KBM-7 (cell line): ENCODE measurements around the gene ZCCHC2.

ENCODE experiments used
- DNase-seq: peaks from one replicate; pipeline ENCODE4 v3.0.0-alpha.2; 2015
- in situ Hi-C: fragments of 300-500 bp; cut with MboI; formaldehyde crosslinking; loops from 2 replicates; pipeline ENCODE4 v1.14.3; 2020; ENCODE audit warnings: low sequenced_read_pairs, low pct_unique_long_range_greater_than_20kb, mixed read lengths

ZCCHC2 gene

DNA sequence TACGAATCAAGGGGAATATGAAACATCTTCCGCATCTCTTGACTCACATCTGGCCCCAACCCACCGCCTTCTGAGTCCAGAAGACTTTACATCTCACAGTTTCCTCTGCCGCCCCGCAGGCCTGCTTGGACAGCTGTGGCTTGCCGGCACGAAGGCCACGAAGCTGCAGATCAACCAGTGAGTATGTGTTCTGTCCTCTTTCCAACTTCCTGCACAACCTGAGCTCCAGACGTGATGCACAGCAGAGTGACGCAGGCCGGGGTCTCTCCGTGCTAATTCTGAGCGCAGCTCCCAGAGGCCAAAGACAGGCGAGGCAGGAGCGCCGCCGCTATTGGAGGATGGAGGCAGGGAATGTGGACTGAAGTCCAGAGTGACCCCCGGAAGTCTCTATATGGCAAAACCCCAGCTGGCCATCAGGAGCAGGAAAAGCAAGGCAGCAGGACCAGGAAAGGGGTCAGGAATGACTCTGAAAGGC is 93.5 kb downstream of the ZCCHC2 start:
- in situ Hi-C loops = loop anchor here (25.0 kb wide), 1 partner anchor 371 kb away; no protein-coding TSS in a partner anchor
- no peak for DNase-seq

- in situ Hi-C loops = loop anchor here (25.0 kb wide), 1 partner anchor 369 kb away; no protein-coding TSS in a partner anchor
- no peak for DNase-seq
Measured at GRCh38 chr18:62617793-62618591, 95.2 kb downstream of the ZCCHC2 start.

GRCh38 chr18:62618735-62619134 is 95.9 kb downstream of the ZCCHC2 start:
- in situ Hi-C loops = loop anchor here (25.0 kb wide), 1 partner anchor 369 kb away; no protein-coding TSS in a partner anchor
- DNase-seq = no peak

- DNase-seq = no peak
- in situ Hi-C loops = loop anchor here (25.0 kb wide), 1 partner anchor 366 kb away; no protein-coding TSS in a partner anchor
Measured at GRCh38 chr18:62621546-62621945, 98.7 kb downstream of the ZCCHC2 start.

- DNase-seq = no peak
- in situ Hi-C loops = no loop called here
Measured at GRCh38 chr18:62625019-62625418, 102.2 kb downstream of the ZCCHC2 start.
